ENCODE results near the gene UBE2H.
"Not testable (repeated sequence)": the region's sequence is repeated elsewhere in the genome, so short reads cannot be mapped to it uniquely, and the experiment has no call there.

UBE2H gene

DNA sequence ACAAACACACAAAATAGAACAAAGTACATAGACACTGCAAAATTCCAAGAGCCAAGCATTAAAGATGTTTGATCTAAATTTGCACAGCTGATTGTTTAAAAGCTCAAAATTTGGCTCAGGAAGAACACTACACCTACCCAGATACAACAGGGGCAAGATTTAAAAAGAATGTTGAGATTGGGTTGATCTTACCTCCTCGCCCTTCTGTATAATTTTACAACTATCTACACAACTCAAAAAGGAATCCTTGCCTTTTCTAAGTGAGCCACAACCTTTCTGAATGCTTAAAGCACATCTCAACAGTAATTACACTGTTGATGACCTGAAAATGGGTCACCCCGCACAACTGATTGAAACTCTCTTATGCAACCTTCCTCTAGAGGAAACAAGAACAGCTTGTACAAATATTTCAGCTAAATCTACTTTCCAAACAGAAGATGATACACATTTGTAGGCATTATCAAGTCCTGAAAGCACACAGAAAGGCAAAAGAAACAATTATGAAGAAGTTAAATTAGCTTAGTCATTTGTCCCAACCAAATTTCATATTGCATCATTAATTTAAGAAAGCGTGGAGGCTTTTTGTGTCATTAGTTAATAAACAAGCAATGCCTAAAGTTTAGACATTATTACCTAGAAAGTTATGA is 75.5 kb downstream of the UBE2H start:
- Histone ChIP-seq H3K36me3 (peaks cover 59% of the 10 kb centered on the region), H3K27ac (no peak overlapping the region), H3K9me3 (no peaks in the 10 kb centered on the region), H3K9ac (no peak overlapping the region), H3K4me2 (no peak overlapping the region), H3K4me3 (no peak overlapping the region), H3K4me1 (no peaks in the 10 kb centered on the region), H4K20me1 (peaks cover 85% of the 10 kb centered on the region), H3K27me3 (no peaks in the 10 kb centered on the region)
- no peak for TF ChIP-seq Cebpa-rat (IDR thresholded peaks at IDR 0.05)

DNA sequence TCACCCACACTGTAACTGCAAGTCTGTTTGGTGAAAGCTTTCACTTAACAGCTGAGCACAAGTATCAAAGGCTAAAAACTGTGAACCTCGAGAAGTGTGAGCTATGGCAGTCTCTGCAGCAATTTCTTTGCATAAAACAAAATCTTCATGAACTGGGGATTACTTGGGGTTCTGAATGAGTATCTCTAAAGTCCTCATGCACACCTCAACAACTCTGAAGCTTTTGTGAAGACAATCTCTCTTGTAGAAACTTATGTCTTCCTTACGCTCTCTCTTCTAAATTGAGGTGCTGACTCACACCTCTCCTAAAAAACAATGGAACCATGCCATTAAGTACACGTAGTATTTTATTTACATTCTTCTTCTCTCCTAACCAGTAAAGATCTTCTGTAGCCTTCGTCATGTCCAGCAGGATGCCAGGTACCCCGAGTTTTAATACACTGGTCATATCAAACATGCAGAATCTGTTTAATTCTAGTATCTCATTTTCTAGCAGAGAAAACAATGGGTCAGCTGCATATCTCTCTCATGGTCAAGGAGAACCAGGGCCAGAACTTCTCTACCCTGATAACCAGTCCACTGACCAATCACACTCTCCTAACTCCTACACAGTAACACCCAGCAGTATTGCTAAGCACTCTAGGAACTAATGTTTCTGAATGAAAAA is 76.9 kb downstream of the UBE2H start:
- H3K9me3 ChIP-seq = no peaks in the 10 kb centered on the region
- no peaks in the 10 kb centered on the region for H3K4me1 ChIP-seq
- no peak overlapping the region for H3K4me2 ChIP-seq
- H3K4me3 ChIP-seq = no peak overlapping the region
- H3K27ac ChIP-seq = no peak overlapping the region
- H3K9ac ChIP-seq = no peak overlapping the region
- H3K27me3 ChIP-seq = no peaks in the 10 kb centered on the region
- TF ChIP-seq Cebpa-rat (IDR thresholded peaks at IDR 0.05) = no peak
- H4K20me1 ChIP-seq = peaks cover 78% of the 10 kb centered on the region
- H3K36me3 ChIP-seq = peaks cover 71% of the 10 kb centered on the region

DNA sequence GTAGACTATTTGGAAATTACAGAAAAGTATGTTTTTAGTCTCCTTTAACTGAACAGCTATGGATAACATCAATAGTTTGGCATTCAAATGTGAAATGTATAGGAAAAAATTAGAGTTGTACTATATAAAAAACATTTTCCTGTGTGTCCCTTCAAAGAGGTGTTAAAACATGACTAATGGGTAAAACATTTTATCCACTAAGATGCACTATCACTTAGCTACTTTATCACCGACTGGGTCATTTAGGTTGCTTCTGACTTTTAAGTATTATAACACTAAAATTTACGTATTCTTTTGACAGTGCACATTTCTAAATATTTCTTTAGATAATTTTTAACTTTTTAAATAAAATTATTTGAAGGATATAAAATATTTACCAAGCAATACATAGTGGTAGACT is 77.6 kb downstream of the UBE2H start:
- Histone ChIP-seq H3K27ac (no peak overlapping the region), H3K4me2 (no peak overlapping the region), H4K20me1 (peaks cover 78% of the 10 kb centered on the region), H3K4me3 (no peak overlapping the region), H3K9ac (no peak overlapping the region), H3K4me1 (no peaks in the 10 kb centered on the region), H3K27me3 (no peaks in the 10 kb centered on the region), H3K9me3 (no peaks in the 10 kb centered on the region), H3K36me3 (peaks cover 67% of the 10 kb centered on the region)
- TF ChIP-seq Cebpa-rat (IDR thresholded peaks at IDR 0.05) = no peak

DNA sequence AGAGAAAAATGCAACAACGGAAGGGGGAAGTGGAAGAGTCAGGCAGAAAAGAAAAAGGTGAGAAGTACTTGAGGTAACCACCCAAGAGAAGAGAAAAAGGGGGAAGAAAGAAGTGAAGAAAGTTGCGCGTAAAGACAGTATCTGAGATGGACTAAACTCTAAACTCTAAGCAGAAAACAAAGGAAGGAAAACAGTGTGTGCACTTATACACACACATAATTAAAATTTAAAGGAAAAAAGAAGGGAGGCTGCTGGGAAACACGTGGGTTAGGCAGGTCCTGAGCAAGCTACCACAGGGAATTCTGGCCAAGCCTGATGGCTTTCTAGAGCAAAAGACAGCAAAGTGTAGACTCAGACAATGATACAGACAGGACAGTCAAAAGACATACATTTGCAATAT is 78.0 kb downstream of the UBE2H start:
- H3K9ac ChIP-seq = no peak overlapping the region
- no peaks in the 10 kb centered on the region for H3K4me1 ChIP-seq
- no peak overlapping the region for H3K4me2 ChIP-seq
- TF ChIP-seq Cebpa-rat (IDR thresholded peaks at IDR 0.05) = no peak
- no peak overlapping the region for H3K4me3 ChIP-seq
- no peak overlapping the region for H3K27ac ChIP-seq
- no peaks in the 10 kb centered on the region for H3K27me3 ChIP-seq
- peaks cover 70% of the 10 kb centered on the region for H3K36me3 ChIP-seq
- peaks cover 79% of the 10 kb centered on the region for H4K20me1 ChIP-seq
- no peaks in the 10 kb centered on the region for H3K9me3 ChIP-seq

DNA sequence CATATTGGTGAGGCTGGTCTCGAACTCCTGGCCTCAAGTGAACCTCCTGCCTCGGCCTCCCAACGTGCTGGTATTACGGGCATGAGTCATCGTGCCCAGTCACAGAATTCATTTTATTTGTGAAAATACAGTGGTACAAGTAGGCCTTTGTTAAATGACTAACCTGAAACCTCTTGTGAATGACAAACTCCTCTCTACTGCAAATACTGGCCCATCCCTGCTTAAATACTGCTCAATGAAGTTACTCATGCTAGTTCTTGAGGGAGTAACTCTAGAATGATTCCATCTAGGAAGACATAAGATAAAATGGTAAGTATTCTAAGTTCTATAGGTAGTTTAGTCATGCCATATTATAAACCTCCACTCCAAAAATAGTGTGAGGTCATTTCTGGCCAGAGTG is 80.7 kb downstream of the UBE2H start:
- H3K4me3 ChIP-seq = no peak overlapping the region
- H3K27ac ChIP-seq = no peak overlapping the region
- H3K9me3 ChIP-seq = no peaks in the 10 kb centered on the region
- H3K9ac ChIP-seq = no peak overlapping the region
- no peaks in the 10 kb centered on the region for H3K4me1 ChIP-seq
- no peak for TF ChIP-seq Cebpa-rat (IDR thresholded peaks at IDR 0.05)
- no peaks in the 10 kb centered on the region for H3K27me3 ChIP-seq
- H3K4me2 ChIP-seq = no peak overlapping the region
- peaks cover 63% of the 10 kb centered on the region for H3K36me3 ChIP-seq
- H4K20me1 ChIP-seq = peaks cover 67% of the 10 kb centered on the region

DNA sequence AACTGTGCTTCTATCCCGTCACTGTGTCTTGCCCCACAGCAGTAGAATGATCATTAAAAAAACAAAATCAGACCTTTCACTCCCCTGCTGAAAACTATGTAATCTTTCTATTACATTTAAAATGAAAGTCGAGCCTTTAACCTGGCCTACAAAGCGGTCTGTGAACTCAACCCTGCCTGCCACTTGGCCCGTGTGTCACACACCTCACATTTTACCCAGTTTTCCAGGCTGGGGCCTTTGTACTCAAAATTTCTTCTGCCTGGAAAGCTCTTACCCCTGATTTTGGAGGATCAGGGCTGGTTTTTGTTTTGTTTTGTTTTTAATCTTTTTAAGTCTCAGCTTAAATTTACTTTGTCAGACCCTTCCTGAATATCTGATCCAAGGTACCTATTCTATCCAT is 82.1 kb downstream of the UBE2H start:
- Histone ChIP-seq H3K4me2 (no peak overlapping the region), H3K36me3 (peaks cover 64% of the 10 kb centered on the region), H4K20me1 (peaks cover 70% of the 10 kb centered on the region), H3K4me1 (no peaks in the 10 kb centered on the region), H3K9me3 (no peaks in the 10 kb centered on the region), H3K27ac (no peak overlapping the region), H3K9ac (no peak overlapping the region), H3K4me3 (no peak overlapping the region), H3K27me3 (no peaks in the 10 kb centered on the region)
- no peak for TF ChIP-seq Cebpa-rat (IDR thresholded peaks at IDR 0.05)

DNA sequence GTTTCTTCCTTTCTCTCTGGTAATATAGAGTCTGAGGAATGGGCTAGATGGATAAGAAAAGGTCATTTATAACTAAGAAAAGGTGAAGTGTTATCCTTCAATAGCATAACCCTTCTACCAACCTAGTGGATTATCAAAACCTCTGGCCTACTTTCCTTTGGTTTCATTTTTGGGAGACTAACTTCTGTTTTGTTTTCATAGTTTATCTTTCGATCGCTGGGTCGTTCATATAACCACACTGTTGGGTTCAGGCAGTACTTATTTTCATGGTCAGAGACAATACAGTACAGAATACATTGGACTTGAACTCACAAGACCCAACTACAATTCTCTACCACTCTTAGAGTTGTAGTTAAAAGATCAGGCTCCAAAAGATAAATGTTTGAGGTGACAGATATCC is 86.5 kb downstream of the UBE2H start:
- TF ChIP-seq Cebpa-rat (IDR thresholded peaks at IDR 0.05) = no peak
- Histone ChIP-seq H3K9me3 (no peaks in the 10 kb centered on the region), H3K27ac (no peak overlapping the region), H3K27me3 (no peaks in the 10 kb centered on the region), H4K20me1 (peaks cover 86% of the 10 kb centered on the region), H3K9ac (no peak overlapping the region), H3K4me3 (no peak overlapping the region), H3K4me2 (no peak overlapping the region), H3K4me1 (peaks cover 17% of the 10 kb centered on the region), H3K36me3 (peaks cover 31% of the 10 kb centered on the region)

DNA sequence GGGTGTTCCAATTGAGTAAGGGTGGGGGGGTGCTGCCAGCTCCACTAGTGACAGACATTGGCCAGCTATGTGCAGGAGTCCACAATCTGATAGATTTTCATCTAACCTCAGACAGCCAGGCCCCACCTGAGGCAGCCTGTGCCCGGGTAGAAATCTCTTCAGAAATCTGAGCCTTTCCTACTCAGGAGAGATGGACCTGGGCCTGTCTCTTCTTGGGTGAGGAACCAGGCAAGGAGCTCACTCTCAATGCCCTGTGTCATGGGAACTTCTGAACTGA is 86.9 kb downstream of the UBE2H start:
- Histone ChIP-seq H3K4me1 (peaks cover 21% of the 10 kb centered on the region), H3K36me3 (peaks cover 27% of the 10 kb centered on the region), H3K4me3 (no peak overlapping the region), H3K27ac (no peak overlapping the region), H3K4me2 (no peak overlapping the region), H3K27me3 (no peaks in the 10 kb centered on the region), H4K20me1 (peaks cover 86% of the 10 kb centered on the region), H3K9me3 (no peaks in the 10 kb centered on the region), H3K9ac (no peak overlapping the region)
- no peak for TF ChIP-seq Cebpa-rat (IDR thresholded peaks at IDR 0.05)

DNA sequence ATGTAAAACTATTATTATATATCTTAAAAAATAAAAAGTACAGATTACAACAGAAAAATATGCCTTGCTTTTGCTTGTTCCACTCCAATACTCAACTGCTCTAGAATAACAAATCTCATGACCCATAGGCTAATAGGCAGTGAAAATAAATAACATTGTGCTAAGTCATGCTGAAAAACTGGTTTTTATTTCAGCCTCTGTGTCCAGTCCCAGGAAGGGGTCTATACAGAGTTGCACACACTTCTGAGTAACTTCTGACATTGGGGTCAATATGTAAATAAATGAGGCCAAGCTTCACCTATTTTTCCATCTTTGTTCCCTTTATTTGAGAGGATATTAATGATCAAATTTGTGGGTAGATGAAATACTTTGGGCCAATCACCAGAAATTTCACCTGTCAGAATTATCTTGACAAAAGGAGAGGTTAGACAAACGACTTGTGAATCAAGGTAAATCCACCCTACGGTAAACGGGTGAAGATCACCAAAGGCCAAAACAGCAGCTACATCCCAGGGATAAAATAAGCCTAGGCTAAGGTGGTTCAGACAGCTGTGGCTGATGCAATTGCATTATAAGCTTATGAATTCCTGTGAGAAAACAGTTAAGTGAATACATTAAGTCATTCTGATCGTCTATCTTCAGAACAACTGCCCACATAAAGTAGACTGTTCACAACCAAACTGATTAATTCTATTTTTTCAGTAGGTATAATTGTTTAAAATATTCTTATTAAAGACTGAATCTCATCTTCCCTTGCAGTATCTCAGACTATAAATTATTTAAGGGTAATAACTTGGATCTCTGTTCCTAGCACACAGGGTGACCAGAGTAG is 87.5 kb downstream of the UBE2H start:
- peaks cover 86% of the 10 kb centered on the region for H4K20me1 ChIP-seq
- no peak for TF ChIP-seq Cebpa-rat (IDR thresholded peaks at IDR 0.05)
- H3K27ac ChIP-seq = no peak overlapping the region
- no peak overlapping the region for H3K4me2 ChIP-seq
- peaks cover 26% of the 10 kb centered on the region for H3K4me1 ChIP-seq
- H3K27me3 ChIP-seq = no peaks in the 10 kb centered on the region
- no peak overlapping the region for H3K4me3 ChIP-seq
- no peak overlapping the region for H3K9ac ChIP-seq
- no peaks in the 10 kb centered on the region for H3K9me3 ChIP-seq
- peaks cover 25% of the 10 kb centered on the region for H3K36me3 ChIP-seq

DNA sequence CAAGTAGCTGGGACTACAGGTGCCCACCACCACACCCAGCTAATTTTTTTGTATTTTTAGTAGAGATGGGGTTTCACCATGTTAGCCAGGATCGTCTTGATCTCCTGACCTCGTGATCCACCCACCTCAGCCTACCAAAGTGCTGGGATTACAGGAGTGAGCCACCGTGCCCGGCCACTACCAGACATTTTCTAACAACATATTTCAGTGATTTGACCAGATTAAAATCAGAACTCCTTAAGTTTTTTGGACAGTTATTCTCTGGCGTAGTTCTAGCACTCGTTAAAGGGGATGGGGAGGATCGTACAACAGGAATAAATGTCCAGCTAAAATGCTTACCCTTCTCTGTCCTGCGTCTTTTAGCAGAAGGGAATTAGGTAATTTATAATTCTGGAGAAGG is 88.1 kb downstream of the UBE2H start:
- Histone ChIP-seq H3K36me3 (peaks cover 19% of the 10 kb centered on the region), H3K4me1 (peaks cover 32% of the 10 kb centered on the region), H4K20me1 (peaks cover 86% of the 10 kb centered on the region)
- not testable (repeated sequence) for H3K9me3 ChIP-seq, H3K9ac ChIP-seq, H3K4me2 ChIP-seq, H3K27ac ChIP-seq, H3K4me3 ChIP-seq, H3K27me3 ChIP-seq

All from BLaER1 (cell line).